ENCODE measurements around the gene KLHL10.
"Not testable (repeated sequence)": the region's sequence is repeated elsewhere in the genome, so short reads cannot be mapped to it uniquely, and the experiment has no call there.

The KLHL10 gene

DNA sequence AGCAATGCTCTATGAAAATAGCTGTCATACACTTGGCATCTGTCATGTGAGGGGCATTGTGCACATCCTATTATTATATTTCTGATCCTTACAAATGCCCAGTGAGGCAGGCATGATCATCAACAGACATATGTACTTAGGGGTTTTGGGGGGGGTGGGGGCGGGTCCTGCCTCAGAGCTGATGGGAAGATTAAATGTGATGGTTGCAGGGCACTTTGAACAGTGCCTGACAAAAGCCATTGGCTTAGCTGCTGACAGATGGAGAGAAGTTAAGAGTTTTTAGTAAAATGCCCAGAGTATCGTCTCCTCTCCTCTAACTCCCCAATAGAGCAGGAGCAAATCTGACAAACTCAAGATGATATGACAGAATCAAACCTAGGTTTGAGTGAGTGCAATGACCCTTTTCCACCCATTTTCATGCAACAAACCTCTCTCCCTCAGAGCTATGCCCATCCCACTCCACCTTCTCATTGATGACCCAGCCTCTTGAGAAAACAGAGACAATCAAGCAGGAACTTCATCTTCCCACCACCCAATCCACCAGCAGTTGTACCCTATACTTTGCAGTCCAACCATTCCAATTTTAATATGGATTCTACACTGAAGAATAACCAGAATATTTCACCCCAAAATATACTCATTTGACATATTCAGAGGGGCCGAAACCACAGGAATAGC is 22.8 kb downstream of the KLHL10 start:
- no peak for DNase-seq

DNA sequence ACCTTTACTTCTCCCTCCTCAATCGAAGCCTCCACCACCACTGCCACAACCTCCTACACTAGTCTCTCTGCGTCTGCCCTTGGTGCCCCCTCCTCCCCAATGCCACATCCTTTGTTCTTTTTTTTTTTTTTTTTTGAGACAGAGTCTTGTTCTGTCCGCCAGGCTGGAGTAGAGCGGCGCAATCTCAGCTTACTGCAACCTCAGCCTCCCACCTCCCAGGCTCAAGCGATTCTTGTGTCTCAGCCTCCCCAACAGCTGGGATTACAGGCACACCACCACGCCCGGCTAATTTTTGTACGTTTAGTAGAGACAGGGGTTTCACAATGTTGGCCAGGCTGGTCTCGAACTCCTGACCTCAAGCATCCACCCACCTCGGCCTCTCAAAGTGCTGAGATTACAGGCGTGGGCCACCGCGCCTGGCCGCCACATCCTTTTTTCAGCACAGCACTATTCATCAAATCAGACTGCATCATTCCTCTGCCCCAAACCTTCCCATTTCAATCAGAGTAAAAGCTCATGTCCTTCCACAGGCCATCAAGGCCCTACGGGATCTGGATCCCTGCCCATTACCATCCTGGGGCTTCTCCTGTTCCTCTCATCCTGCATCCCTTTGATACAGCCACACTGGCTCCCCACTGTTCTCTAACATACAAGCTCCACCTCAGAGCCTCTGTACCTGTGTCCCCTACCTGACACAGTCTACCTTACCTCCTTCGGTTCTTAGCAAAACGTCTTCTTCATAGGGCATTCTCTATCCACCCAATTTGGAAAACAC is 25.6 kb downstream of the KLHL10 start:
- DNase-seq = peak; percentile 22

DNA sequence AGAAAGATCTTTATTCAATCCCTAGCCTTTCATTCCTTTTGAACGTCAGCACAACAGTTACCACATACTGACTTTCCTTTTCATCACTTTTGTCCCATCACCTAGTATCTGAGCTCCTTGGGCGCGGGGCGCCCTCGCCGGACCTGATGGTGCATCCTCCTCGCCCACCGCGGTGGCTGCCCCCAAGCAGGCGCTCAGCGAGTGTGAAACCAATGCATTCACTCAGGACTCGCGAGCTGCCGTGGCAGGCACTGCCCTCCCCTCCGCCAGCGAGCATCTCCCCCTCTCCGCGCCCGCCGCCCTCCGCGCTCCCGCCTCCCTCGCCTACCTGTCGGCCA is 26.8 kb downstream of the KLHL10 start:
- no peak for DNase-seq

GRCh38 chr17:41864836-41865595 is 27.4 kb downstream of the KLHL10 start, which contains the start of gene KLHL11:
Gene KLHL11, minus strand, starts transcription at chr17:41865423. Its CDS starts 53 bp downstream, at chr17:41865370.
- DNase-seq = peak; percentile 88

GRCh38 chr17:41865596-41865893 is 27.9 kb downstream of the KLHL10 start:
- no peak for DNase-seq

DNA sequence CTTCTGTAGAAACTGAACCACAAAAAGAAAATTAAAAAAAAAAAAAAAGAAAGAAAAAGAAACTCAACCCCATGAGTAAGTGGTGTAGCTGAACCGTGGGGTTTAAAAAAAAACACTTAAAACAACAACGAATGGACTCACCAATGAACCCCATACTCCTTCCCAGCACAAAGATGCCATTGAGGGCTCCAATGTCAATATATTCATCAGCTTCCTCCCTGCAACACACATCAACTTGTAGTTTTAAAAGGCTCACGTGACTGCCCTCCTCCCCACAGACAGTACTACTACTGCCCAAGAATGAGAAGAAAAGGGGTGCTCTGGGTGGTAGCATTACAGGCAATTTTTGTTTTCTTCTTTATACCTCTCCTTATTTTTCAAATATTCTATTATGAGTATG is 30.9 kb downstream of the KLHL10 start:
- no peak for DNase-seq

DNA sequence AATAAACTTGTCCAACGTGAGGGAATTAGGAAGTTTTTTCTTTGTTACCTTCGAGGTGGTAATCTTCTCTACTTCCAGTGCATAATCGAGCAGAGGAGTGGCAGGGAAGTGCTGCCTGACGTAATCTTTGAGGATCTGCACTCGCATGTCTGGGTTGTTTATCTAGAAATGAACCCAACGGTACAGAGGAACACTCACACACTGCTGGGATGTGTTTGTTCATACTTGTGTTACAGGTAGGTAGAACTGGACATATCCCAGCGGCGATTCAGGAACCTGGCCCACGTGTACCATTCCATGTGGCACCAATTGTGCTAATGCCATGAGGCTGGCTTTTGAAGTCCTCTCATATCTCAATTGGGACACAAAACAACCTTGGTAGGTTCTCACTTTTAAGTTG is 31.8 kb downstream of the KLHL10 start:
- no peak for DNase-seq

- DNase-seq = no peak
Observed at GRCh38 chr17:41870097-41870496, 32.5 kb downstream of the KLHL10 start.

DNA sequence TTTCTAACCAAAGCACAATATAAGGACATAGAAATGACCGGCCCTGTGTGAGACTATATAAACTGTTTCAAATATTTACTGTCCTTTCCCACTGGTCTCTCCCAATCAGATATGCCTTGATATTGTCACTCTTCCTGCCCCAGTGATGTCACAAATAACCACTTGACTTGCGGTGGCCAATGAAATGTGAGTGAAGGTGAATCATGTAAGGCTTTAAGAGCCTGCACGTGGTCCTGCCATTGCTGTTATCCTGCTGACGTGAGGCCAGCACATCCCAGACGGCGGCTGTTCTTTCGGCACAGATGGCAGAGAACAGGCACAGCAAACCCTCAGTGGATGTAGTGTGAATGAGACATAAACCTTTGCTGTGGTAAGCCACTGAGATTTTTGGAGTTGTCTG is 33.0 kb downstream of the KLHL10 start:
- DNase-seq = no peak

DNA sequence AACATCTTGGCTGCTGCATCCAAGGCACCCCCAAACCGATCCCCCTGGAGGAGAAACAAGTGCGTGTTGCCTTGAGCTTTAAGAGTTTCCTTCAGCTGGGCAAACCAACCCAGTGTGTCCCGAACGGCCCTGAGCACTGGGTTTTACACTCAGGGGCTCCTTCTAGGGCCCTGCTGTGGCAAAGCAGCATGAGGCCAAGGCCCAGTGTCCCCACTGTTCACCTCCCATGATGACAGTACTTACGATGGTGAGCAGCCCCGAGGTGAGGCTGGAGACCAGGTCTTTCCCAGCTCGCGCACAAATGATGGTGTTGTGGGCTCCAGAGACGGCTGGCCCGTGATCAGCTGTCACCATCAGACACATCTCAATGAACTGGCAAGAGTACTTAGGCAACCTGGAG is 34.2 kb downstream of the KLHL10 start:
- DNase-seq = no peak

GRCh38 chr17:41873559-41874292 is 36.1 kb downstream of the KLHL10 start:
- DNase-seq = no peak

DNA sequence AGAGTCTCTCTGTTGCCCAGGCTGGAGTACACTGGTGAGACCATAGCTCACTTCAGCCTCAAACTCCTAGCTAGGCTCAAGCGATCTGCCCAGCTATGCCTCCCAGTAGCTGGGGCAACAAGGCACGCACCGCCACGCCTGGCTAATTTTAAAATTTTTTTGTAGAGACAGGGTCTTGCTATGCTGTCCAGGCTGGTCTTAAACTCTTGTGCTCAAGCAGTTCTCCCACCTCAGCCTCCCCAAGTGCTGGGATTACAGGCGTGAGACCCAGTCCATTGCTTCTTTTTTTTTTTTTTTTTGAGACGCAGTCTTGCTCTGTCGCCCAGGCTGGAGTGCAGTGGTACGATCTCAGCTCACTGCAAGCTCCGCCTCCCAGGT is 36.7 kb downstream of the KLHL10 start:
- not testable (repeated sequence) for DNase-seq

DNA sequence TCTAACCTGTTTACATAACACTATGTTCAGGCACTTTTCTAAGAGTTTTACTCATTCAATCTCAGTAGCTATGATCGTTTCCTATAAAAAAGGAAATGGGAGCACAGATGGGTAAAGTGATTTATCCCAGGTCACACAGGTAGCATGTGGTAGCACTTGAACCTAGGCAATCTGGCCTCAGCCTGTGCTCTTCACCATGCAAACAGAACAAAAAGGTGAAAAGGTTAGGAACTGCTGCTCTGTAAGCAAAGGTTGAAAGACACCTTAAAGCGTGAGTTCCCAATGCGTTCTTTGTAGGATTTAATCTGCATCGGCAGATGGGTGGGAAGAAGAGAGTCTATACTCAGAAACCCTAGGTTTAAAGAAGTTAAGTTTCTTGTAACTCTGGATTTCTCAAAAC is 42.5 kb downstream of the KLHL10 start:
- no peak for DNase-seq

- DNase-seq = no peak
Observed at GRCh38 chr17:41882756-41883155, 45.1 kb downstream of the KLHL10 start.

DNA sequence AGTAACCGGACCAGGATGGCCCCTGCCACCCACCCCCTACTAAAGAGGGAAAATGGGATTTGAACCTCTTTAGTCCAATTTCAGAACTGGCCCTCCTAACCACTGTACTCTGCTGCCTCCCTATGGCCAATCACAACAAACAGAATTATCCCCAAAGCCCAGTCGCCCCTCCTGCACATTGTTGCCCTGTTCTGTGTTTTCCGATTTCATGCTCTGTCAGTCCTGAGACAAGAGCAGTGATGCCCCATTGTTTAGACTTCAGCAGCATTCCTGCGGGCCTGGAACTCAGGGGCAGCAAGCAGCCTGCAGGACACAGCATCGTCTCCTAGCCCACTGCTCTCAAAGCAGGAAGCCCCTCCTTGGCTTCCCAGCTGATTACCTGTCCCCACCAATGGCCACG is 48.1 kb downstream of the KLHL10 start:
- peak; percentile 7 for DNase-seq

- DNase-seq = no peak
Observed at GRCh38 chr17:41888332-41888965, 50.8 kb downstream of the KLHL10 start.

DNA sequence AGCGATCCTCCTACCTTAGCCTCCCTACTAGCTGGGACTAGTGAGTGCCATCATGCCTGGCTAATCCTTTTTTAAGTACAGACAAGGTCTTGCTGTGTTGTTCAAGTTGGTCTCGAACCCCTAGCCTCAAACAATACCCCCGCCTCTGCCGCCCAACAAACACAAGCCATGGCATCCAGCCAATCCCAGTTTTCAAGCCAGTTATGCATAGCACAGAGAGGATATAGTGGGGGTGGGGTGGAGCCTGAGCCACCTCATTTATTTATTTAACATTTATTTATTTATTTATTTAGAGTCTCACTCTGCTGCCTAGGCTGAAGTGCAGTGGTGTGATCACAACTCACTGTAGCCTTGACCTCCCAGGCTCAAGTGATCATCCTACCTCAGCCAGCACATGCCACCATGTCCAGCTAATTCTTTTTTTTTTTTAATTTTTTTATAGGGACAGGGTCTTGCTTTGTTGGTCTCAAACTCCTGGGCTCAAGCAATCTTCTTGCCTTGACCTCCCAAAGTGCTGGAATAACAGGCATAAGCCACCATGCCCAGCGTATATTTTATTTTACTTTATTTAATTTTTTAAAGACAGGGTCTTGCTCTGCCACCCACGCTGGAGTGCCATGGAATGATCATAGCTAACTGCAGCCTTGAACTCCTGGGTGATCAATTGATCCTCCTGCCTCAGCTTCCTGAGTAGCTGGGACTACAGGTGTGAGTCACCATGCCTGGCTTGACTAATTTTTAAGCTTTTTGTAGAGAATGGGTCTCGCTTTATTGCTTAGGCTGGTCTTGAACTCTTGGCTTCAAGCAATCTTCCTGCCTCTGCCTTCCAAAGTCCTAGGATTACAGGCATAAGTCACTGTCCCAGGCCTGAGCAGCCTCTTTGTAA is 53.8 kb downstream of the KLHL10 start:
- DNase-seq = no peak

DNA sequence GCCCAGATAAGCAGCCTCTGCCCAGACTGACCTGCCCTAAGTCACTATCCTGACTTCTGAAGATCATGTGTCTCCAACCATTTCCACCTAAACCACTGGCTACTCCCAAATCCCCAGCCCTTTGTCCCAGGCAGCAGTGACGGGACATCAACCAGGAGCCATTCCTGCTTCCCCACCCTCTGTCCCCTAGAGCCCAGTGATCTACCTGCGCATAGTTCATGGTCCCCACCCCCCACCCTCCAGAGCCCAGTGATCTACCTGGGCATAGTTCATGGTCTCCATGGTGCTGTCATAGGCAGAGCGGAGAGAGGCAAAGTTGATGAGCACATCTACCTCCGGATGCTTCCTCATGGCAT is 54.4 kb downstream of the KLHL10 start:
- DNase-seq = no peak

DNA sequence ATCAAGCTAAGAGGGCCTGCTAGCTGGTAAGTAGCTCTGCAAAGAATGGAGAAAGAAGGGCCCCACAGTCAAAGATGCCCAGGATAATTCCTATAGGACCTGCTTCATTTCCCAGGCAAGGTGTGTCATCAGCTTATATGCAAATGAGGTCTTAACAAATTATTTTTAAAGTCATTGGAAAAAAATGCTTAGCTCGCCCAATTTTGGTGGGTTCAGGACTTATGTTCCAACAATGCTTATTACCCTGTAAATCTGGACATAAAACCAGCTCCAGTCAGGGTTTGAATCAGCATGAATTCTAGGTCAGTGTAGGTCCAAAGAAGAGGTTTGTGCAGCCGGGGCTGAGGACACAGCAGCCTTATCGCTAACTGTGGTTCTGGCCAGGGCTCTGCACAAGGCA is 55.8 kb downstream of the KLHL10 start:
- DNase-seq = no peak

DNA sequence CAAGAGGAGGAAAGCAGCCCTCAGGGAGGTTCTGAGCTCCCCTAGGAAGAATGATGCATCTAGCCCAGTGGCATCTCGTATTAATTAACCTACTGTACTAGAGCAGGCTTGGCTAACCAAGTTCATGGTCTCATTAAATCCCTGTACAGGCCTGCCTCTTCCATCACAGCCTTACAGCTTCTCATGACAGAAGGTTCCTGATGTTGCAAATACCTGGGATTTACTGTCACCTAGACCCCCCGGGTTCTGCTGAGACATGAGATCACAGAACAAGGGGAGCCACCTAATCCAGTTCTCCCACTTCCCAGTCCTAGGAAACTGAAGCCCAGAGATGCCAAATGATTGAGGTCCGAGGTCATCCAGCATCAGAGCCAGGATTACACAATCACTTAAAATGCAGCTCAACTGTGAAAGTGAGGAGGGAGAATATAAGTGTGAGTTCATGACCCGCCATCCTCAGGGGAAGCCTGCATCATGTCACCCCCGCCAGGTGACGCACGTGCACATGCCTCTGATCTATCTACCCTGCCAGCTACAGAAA is 57.2 kb downstream of the KLHL10 start:
- no peak for DNase-seq

GRCh38 chr17:41895617-41896016 is 58.0 kb downstream of the KLHL10 start:
- no peak for DNase-seq

DNA sequence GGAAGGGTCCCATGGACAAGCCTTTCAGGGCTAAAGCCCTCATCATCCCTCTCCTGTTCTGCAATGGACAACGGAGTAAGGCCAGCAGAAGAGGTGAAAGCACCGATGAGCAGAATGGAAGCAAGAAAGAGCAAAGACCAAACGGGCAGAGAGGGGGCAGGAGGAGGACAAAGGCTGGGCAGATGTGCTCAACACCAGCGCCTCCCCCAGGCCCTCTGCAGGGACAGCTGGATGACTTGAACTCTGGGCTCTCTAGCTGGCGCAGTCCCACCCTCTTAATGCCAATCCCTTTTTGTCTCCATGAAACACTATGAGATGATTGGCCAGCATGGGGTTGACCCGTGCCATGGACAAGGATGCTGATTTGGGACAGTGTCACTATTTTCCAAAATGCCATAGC is 59.1 kb downstream of the KLHL10 start:
- no peak for DNase-seq

Data from CD4-positive, alpha-beta T cell treated with Interleukin-21 for 1 hour (primary cell).